ENCODE data around the gene SCGB1D2.

Gene SCGB1D2

DNA sequence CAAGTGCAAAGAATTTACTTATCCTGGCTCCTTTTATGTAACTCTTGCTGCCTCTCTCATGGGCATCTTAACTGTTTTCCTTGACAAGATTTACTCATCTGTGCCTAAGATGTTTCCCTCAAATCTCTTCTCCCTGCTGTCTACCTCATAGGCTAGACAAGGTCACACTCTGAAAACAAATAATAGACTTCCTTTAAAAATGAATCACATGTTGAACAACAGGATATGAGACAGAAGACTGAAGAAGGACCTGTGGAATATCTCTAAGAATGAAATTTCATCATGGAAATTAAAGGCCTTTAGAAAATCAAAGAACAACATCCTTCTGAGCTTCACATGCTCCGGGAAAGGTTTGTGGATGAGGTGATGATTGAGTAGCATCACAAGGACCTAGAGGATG lies 22.0 kb downstream of the SCGB1D2 start:
- no peak for DNase-seq

DNA sequence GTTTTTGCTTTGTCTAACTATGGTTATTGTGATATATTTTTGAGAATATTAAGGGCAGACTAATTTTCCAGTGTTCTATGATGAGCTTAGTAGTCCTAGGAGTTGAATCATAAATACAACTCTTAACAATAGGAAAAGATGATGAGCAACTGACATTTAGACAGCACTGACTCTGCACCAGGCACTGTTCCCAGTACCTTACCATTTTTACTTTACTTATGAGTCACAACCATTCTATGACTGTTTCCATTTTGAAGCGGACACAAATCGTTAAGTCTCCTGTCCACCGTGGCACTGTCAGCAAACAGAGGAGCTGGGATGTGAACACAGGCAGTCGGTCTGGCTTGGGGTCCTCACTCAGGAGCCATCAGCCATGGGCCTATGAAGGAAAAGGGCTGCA lies 24.5 kb downstream of the SCGB1D2 start:
- DNase-seq: no peak

- DNase-seq: no peak
Measured at GRCh38 chr11:62267050-62267449, 25.0 kb downstream of the SCGB1D2 start.

- no peak for DNase-seq
Measured at GRCh38 chr11:62267576-62267975, 25.5 kb downstream of the SCGB1D2 start.

DNA sequence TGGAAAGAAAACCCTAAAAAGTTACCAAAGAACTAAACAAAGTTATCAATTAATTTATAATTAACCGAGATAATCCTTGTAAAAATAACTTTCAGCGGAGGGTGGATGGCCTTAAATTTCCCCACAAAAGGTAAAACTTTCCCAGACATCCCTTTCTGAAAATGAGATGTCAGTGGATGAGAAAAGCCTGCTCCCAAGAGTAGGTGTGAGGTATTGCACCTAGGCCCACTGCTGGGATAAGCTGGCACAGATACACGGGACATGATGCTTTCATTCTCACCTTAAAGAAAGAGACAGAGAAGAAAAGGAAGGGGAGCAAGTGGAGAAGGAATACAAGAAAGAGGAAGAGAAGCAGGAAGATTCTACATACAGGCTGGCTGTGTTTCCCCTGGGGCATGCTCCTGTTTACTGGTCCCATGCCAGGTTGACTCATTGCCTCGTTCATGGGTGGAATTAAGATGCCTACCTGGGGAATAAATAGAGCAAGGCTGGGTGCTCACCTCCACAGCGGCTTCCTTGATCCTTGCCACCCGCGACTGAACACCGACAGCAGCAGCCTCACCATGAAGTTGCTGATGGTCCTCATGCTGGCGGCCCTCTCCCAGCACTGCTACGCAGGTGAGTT lies 27.7 kb downstream of the SCGB1D2 start, which contains the start of gene SCGB2A2:
Gene SCGB2A2 (plus strand): TSS at position 505 of the 625 bp plus-strand sequence. CDS start 59 bp downstream, at position 564.
- no peak for DNase-seq

DNA sequence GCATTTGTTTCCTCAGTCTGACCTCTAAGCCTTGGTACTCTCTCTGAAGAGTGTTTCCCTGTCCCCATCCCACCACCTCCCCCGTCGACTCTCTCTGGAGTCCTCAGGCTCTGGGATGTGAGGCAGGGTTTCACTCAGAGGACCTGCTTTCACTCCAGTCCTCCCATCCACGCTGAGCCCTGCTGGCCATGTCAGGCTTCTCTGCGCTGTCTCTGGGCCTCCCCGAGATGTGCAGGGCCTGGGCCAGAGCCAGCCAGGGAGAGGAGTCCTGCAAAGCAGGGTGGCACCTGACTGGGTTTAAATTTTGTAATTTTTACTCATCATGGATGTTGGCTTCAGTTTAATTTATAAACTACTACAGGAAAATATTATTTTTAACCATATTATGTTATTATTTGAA lies 31.2 kb downstream of the SCGB1D2 start:
- DNase-seq: no peak

DNA sequence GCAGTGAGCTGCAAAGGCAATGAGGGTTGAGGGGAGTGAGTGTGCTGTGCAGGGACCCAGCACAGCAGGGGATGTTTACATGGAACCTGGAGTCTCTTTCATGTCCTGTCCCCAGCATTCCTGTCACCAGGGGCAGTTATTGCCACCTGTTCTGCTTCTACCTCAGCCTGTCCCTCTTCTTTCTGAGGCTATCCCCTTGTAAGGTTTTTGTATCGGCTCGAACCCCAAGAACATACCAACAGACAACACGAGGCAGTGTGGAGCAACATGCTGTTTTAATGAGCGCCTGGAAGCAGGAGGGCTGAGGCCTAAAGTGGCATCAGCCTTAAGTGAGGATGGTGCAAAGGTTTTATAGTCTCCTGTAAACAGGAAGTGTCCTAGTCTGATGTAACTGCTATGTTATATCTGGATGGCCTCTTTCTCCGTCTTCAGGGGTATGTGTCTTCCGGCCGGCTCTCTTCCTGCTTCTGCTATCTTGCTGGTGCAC lies 31.8 kb downstream of the SCGB1D2 start:
- no peak for DNase-seq

DNA sequence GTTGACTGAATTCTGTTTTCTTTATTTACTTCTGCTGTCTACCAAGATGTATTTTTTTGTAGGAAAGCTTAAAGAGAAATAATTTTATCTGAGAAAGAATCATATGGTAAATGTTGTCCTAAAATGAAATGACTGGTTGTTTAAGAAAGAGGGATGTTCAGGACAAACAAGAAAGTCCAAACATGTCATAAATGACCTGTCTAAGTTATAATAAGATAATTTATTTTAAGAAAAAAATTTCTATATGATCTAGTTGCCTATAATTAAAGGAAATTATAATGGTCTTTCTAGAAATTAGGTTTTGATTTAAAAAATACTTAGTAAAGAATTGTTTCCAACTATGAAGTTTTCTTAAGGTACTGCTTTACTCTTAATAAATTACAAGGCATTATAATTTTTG lies 38.4 kb downstream of the SCGB1D2 start:
- DNase-seq: no peak

Measured in activated effector memory CD4-positive, alpha-beta T cell treated with anti-CD3 and anti-CD28 coated beads, Interleukin-2, amount 50 U/mL, for 16 hours (primary cell).